HuH-7 (cell line): ENCODE measurements around the gene HJV.
"Not testable (repeated sequence)": the region's sequence is repeated elsewhere in the genome, so short reads cannot be mapped to it uniquely, and the experiment has no call there.

Experiments used
- DNase-seq: peaks from one replicate; pipeline ENCODE4 v3.0.0; 2011; ENCODE audit warnings: low spot score

HJV gene

GRCh38 chr1:146021622-146022402 lies at the start of gene HJV:
TSS of gene HJV (minus strand) at chr1:146021735. CDS start at chr1:146020231, 1,504 bp downstream.
- DNase-seq: no peak

- DNase-seq: not testable (repeated sequence)
Observed at GRCh38 chr1:146059148-146059547, 37.6 kb upstream of the HJV start.

- DNase-seq: peak; percentile 63
Observed at GRCh38 chr1:146051852-146052676, 30.5 kb upstream of the HJV start.

GRCh38 chr1:146051452-146051851 lies 29.9 kb upstream of the HJV start:
- DNase-seq: no peak

- DNase-seq: not testable (repeated sequence)
Observed at GRCh38 chr1:146050652-146050963, 29.1 kb upstream of the HJV start.

- not testable (repeated sequence) for DNase-seq
Observed at GRCh38 chr1:146049866-146050651, 28.5 kb upstream of the HJV start.

GRCh38 chr1:146049436-146049835 lies 27.9 kb upstream of the HJV start:
- DNase-seq: no peak

GRCh38 chr1:146048514-146049115 lies 27.1 kb upstream of the HJV start:
- not testable (repeated sequence) for DNase-seq

GRCh38 chr1:146046664-146047063 lies 25.1 kb upstream of the HJV start:
- no peak for DNase-seq

GRCh38 chr1:146039844-146040194 lies 18.3 kb upstream of the HJV start:
- no peak for DNase-seq

GRCh38 chr1:146036965-146037646 lies 15.6 kb upstream of the HJV start:
- DNase-seq: no peak

GRCh38 chr1:146036241-146036964 lies 14.9 kb upstream of the HJV start:
- no peak for DNase-seq

GRCh38 chr1:146035048-146035423 lies 13.5 kb upstream of the HJV start:
- peak; percentile 47 for DNase-seq

- DNase-seq: no peak
Observed at GRCh38 chr1:146032631-146033219, 11.2 kb upstream of the HJV start.

- no peak for DNase-seq
Observed at GRCh38 chr1:146031476-146031875, 9.9 kb upstream of the HJV start.

- DNase-seq: no peak
Observed at GRCh38 chr1:146029117-146029516, 7.6 kb upstream of the HJV start.

GRCh38 chr1:146026650-146027049 lies 5.1 kb upstream of the HJV start:
- DNase-seq: not testable (repeated sequence)

- DNase-seq: not testable (repeated sequence)
Observed at GRCh38 chr1:146025787-146026495, 4.4 kb upstream of the HJV start.

- DNase-seq: no peak
Observed at GRCh38 chr1:146022403-146023127, 1.0 kb upstream of the HJV start.
